Activated naive CD8-positive, alpha-beta T cell (primary cell): ENCODE data around the gene DDHD1.

Experiments
- H3K27ac Mint-ChIP-seq: one replicate; pipeline ENCODE4 v1.8.0; 2021; ENCODE audit warnings: mixed read lengths
- H3K27me3 Mint-ChIP-seq: one replicate; pipeline ENCODE4 v1.8.0; 2021; ENCODE audit warnings: mixed read lengths
- H3K36me3 Mint-ChIP-seq: one replicate; pipeline ENCODE4 v1.8.0; 2021; ENCODE audit warnings: mixed read lengths
- H3K4me1 Mint-ChIP-seq: one replicate; pipeline ENCODE4 v1.8.0; 2021; ENCODE audit warnings: low read depth, mixed read lengths
- H3K4me3 Mint-ChIP-seq: one replicate; pipeline ENCODE4 v1.8.0; 2021; ENCODE audit warnings: mild to moderate bottlenecking, mixed read lengths
- H3K9me3 Mint-ChIP-seq: one replicate; pipeline ENCODE4 v1.8.0; 2021; ENCODE audit warnings: low read depth, mixed read lengths

Gene DDHD1

DNA sequence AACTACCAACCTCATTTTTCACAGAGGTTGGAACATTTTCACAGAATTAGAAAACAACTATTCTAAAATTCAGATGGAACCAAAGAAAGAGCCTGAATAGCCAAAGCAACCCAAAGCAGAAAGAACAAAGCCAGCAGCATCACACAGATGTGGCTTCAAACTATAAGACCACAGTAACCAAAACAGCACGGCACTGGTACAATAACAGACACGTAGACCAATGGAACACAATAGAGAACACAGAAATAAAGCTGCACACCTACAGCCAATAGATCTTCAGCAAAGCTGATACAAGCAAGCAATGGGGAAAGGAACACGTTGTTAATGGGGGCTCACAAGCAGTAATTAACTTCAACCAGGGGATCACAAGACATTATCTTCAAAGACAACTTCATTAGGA is 114.5 kb downstream of the DDHD1 start:
- H3K9me3 Mint-ChIP-seq = peaks cover 4% of the 10 kb centered on the region
- H3K4me3 Mint-ChIP-seq = no peak overlapping the region
- no peak overlapping the region for H3K27ac Mint-ChIP-seq
- H3K4me1 Mint-ChIP-seq = peaks cover 5% of the 10 kb centered on the region
- H3K27me3 Mint-ChIP-seq = no peaks in the 10 kb centered on the region
- peaks cover 55% of the 10 kb centered on the region for H3K36me3 Mint-ChIP-seq

DNA sequence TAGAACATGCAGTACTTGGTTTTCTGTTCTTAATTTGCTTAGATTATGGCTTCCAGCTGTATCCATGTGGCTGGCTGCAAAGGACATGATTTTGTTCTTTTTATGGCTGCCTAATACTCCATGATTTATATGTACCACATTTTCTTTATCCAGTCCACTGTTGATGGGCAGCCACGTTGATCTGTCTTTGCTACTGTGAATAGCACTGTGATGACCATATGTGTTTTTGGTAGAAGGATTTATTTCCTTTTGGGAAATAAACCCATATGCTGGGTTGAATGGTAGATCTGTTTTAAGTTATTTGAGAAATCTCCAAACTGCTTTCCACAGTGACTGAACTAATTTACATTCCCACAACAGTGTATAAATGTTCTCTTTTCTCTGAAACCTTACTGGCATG is 116.1 kb downstream of the DDHD1 start:
- H3K27ac Mint-ChIP-seq = no peak overlapping the region
- H3K4me1 Mint-ChIP-seq = peaks cover 5% of the 10 kb centered on the region
- H3K4me3 Mint-ChIP-seq = no peak overlapping the region
- no peaks in the 10 kb centered on the region for H3K27me3 Mint-ChIP-seq
- peaks cover 4% of the 10 kb centered on the region for H3K9me3 Mint-ChIP-seq
- H3K36me3 Mint-ChIP-seq = peaks cover 54% of the 10 kb centered on the region

DNA sequence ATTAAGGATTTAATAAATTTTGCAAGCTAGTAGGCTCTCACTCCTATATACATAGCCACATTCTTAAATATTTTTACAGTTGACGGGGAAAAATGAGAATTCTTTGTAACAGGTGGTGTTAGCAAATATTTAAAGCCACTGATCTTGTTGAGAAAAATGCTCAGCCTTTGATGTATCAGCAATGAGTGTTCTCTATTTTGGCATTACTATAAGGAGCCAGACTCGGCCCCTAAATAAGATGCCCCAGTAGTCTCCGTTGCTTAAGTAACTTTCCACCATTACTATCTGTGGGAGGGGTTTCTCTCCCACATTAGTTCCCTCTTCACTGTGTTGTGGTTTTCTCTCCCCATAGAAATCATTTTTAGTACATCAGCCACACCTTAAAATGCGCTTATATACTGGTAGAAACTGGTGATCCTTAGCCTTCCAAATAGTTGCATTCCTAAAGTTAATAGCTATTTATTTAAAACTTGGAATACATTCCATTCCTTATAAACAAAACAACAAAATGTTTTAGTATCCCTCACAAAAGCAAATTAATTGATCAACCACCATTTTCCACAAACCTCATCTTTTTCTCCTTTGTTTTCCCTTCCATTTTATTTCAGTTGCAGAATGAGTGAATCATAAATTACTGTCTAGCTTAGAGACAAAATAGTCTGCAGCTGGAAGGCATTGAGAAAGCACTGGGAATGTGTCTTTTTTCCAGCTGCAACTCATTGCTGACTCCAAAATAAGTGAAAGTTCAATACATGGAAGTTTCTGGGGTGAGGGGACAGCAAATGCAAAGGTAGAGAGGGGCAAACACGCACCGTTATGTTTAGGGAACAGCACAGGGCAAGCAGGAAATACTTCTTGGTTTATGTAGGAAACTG is 117.5 kb downstream of the DDHD1 start:
- H3K36me3 Mint-ChIP-seq = peaks cover 53% of the 10 kb centered on the region
- H3K4me3 Mint-ChIP-seq = no peak overlapping the region
- no peaks in the 10 kb centered on the region for H3K27me3 Mint-ChIP-seq
- H3K27ac Mint-ChIP-seq = peak overlapping the region; percentile 23
- peaks cover 5% of the 10 kb centered on the region for H3K4me1 Mint-ChIP-seq
- H3K9me3 Mint-ChIP-seq = peaks cover 8% of the 10 kb centered on the region

DNA sequence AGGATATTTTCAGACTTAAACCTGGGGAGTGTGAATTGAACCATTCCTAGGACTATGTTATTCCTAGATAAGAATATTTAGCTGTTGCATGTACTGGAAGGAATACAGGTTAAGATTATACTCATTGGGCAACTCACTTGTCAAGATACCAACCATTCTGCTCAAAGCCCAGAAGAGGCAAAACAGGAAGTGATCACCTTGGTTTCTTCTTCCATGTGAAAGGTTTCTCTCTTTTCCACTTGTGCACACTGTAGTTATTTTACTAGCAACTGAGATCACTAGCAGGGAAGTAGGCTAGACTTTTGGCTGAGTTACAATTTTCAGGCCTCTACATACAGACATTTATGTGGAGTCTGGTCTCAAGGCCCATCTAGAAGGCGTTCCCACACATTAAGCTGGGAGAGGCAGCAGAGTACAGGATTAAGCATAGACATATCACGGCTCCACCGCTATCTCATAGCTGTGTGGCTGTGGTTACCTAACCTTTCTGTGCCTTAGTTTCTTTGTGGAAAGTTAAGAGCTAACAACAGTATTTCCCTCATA is 118.4 kb downstream of the DDHD1 start:
- Mint-ChIP-seq H3K27me3 (no peaks in the 10 kb centered on the region), H3K36me3 (peaks cover 53% of the 10 kb centered on the region), H3K9me3 (peaks cover 15% of the 10 kb centered on the region), H3K4me3 (no peak overlapping the region), H3K27ac (no peak overlapping the region), H3K4me1 (peaks cover 5% of the 10 kb centered on the region)

DNA sequence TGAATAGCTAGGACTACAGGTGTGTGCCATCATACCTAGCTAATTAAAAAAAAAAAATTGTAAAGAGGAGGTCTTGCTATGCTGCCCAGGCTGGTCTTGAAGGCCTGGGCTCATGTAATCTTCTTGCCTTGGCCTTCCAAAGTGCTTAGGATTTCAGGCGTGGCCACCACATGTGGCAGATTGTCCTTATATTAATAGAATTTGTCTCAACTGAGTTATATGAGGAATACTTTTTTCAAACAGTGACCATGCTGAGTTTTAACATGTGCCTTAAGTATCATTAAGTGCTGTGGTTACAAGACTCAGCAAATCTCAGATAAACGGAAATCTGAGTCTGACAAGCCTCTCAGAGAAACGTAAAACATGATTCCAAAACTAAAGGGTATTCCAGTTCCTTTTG is 119.1 kb downstream of the DDHD1 start:
- Mint-ChIP-seq H3K4me1 (peaks cover 2% of the 10 kb centered on the region), H3K27me3 (no peaks in the 10 kb centered on the region), H3K9me3 (peaks cover 19% of the 10 kb centered on the region), H3K36me3 (peaks cover 50% of the 10 kb centered on the region), H3K4me3 (no peak overlapping the region), H3K27ac (no peak overlapping the region)

DNA sequence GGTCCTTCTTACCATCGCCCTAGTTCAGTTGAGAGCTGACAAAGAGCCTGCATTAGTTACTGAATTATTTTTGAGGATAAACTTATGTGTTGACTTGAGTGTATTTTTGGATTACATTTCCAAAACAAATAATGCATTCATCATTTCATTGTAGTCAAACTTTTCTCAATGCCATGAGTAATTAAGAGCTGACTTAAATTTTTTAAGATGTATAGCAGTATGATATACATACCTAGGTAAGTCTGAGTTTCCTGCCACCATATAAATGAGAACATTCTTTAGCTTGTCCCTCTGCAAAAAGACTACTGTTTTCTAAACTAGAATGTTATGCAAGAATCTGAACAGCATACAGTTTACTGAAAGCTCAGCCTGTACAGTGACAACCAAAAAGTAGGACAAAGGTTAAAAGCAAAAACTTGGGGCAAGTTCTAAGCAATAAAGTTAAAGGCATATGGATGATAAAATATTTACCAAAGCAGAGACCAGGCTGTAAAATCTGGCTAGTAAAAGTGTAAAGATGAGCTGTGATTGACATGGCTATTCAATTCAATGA is 120.2 kb downstream of the DDHD1 start:
- Mint-ChIP-seq H3K9me3 (peaks cover 19% of the 10 kb centered on the region), H3K27me3 (no peaks in the 10 kb centered on the region), H3K36me3 (peaks cover 41% of the 10 kb centered on the region), H3K4me1 (peaks cover 8% of the 10 kb centered on the region), H3K27ac (no peak overlapping the region), H3K4me3 (no peak overlapping the region)

DNA sequence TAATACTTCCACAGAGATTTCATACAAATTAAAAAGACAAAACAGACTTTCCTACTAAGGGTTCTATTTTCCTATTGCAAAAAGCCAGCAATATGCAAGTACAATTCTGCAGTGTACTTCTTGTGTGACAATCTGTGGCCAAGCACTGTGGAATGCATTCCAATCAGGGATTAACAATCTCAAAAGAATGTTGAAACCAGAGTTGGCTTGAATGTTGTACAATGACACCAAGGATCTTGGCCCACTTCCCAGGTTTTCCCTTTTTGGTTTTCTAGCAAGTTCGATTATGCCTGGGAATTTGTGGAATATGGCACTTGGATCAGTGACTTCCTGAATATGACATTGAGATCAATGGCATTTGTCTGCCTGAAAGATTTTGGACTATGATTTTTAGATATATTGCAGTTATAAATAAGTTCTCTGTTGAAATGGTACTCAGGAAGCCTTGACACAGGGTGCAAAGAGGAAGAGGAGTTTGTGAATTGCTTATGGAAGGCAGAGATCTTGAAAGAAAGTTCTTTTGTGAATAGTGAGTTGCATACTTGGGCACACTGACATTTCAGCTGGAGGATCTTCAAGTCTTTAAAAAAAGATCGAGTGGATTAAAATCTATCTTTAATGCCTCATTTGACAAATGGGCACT is 120.8 kb downstream of the DDHD1 start:
- Mint-ChIP-seq H3K27ac (no peak overlapping the region), H3K36me3 (peaks cover 37% of the 10 kb centered on the region), H3K4me3 (no peak overlapping the region), H3K9me3 (peaks cover 19% of the 10 kb centered on the region), H3K4me1 (peaks cover 14% of the 10 kb centered on the region), H3K27me3 (no peaks in the 10 kb centered on the region)

DNA sequence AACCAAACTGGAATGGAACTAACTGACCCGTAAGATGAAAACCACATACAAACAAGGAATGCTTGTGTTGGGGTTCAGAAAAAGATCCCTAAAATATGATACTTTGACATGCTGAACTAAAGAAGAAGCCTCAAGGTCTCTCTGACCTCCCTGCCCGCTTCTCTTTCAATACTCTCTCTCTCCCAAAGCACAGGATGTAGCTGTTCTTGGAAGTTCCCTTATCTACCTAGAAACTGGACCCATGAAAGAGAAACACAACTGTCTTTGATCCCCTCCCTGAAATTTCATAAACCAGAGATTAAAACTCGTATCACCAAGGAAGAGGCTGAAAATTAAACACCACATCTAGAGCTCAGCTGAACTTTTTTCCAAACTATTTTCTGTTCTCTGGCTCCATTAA is 125.6 kb downstream of the DDHD1 start:
- H3K4me3 Mint-ChIP-seq = peak overlapping the region; percentile 33
- no peak overlapping the region for H3K27ac Mint-ChIP-seq
- H3K36me3 Mint-ChIP-seq = peaks cover 27% of the 10 kb centered on the region
- peaks cover 19% of the 10 kb centered on the region for H3K9me3 Mint-ChIP-seq
- peaks cover 16% of the 10 kb centered on the region for H3K4me1 Mint-ChIP-seq
- H3K27me3 Mint-ChIP-seq = no peaks in the 10 kb centered on the region

DNA sequence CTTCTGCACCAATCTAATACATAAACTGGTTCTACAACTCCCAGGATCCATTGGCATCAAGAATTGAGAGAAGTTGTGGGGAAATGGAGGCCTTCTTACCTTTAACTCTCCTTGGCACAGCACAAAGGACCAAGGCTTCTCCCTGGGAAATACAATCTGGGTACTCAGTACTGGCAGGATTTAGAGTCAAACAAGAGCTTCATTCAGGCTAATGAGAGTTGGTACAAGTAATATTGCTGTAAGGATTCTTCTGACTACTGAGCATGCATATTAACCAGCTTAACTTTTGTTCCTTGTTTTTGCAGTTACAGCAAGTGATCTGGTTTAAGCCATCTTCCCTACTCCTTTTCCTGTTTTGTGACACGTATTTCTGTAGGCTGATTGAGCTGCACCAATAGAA is 126.1 kb downstream of the DDHD1 start:
- Mint-ChIP-seq H3K4me1 (peaks cover 16% of the 10 kb centered on the region), H3K36me3 (peaks cover 25% of the 10 kb centered on the region), H3K9me3 (peaks cover 19% of the 10 kb centered on the region), H3K27ac (no peak overlapping the region), H3K4me3 (no peak overlapping the region), H3K27me3 (no peaks in the 10 kb centered on the region)

DNA sequence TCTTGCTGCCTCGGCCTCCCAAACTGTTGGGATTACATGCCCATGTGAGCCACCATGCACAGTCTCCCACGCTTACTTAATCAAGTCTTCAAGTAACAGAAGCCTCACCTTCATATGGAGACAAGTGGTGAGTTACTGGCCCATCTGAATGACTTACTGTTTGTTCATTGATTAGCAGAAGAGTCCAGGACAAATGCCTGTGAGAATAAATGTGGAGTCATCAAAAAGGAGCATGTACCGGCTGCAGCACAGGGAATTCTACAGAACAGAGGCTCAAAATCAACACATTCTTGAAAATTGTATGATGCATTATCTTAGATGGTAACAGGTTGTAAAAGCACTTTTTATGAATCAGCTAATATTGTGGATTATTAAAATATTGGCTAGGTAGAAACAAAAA is 129.8 kb downstream of the DDHD1 start:
- peaks cover 11% of the 10 kb centered on the region for H3K36me3 Mint-ChIP-seq
- no peak overlapping the region for H3K27ac Mint-ChIP-seq
- no peak overlapping the region for H3K4me3 Mint-ChIP-seq

DNA sequence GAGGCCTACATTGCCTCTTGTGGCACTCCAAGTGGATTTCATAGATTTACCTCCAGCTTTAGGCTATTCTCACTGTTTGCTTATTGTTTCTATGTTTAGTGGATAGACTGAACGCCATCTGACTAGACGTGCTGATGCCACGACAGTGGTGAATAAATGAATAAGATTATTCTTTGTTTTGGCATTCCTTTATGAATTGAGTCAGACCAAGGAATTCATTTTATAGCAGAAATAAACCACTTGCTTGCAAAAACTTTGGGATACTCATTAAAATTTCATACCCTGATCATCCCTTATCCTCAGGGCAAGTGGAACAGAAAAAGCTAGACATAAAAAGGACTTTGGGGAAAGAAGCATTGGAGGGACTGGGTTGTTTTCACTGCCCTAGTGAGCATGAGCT is 130.5 kb downstream of the DDHD1 start:
- H3K27me3 Mint-ChIP-seq = peaks cover 1% of the 10 kb centered on the region
- peaks cover 4% of the 10 kb centered on the region for H3K9me3 Mint-ChIP-seq
- no peak overlapping the region for H3K27ac Mint-ChIP-seq
- peaks cover 7% of the 10 kb centered on the region for H3K4me1 Mint-ChIP-seq
- no peak overlapping the region for H3K4me3 Mint-ChIP-seq
- peaks cover 10% of the 10 kb centered on the region for H3K36me3 Mint-ChIP-seq

More for the DNA sequence above, 129.8 kb downstream of the DDHD1 start:
- H3K4me1 Mint-ChIP-seq = peaks cover 13% of the 10 kb centered on the region
- H3K9me3 Mint-ChIP-seq = peaks cover 4% of the 10 kb centered on the region
- peaks cover 1% of the 10 kb centered on the region for H3K27me3 Mint-ChIP-seq

DNA sequence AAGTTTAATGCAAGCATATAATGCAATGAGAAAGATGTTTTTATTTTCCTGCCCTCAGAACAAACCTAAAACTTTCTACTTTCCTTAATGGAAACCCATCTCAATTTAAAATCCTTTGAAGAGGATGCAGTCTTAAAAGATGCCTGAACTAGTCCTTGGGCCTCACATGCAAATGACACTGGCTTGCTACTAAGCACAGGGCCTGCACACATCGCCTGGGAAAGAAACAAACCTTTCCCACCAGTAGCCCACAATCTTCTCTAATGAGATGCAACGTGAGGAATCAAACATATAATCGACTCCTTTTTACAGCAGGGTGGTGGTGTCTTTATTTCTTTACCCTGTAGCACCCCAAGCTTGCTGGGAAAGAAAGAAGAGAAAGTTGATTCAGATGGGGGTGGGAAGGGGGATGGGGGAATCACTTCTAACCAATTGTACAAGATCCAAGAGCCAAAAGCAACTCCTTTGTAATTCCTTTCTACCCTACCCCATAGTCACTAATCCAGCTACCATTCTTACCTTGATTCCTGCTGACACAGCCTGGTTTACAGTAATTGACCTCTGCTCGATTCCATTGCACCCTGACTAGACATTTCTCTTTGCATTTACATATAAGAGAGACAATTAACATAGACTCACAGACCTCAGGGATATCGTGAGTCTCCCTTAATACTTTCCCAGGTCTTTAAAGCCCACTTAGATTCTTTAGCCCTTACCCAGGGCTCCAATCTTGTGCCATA is 132.8 kb downstream of the DDHD1 start:
- H3K27me3 Mint-ChIP-seq = peaks cover 1% of the 10 kb centered on the region
- H3K27ac Mint-ChIP-seq = no peak overlapping the region
- H3K4me1 Mint-ChIP-seq = no peaks in the 10 kb centered on the region
- no peak overlapping the region for H3K4me3 Mint-ChIP-seq
- peaks cover 9% of the 10 kb centered on the region for H3K36me3 Mint-ChIP-seq
- H3K9me3 Mint-ChIP-seq = peaks cover 4% of the 10 kb centered on the region

DNA sequence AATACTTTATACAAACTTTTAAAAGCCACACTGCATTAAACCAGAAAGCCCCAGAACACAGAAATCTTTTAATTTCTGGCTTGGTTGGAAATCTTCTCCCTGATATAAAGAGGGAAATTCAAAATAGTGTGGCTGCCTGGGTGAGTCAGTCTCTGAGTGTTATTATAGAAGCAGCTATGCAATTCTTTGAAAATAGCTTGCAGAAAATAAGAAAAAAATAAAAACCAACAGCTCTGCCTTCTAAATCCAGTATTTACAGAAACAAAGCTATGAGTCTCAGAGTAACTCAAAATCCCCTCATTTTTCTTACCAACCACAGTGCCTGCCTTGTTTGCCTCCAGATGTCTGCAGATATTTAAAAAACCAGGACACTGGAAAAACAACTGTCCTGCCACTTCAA is 133.7 kb downstream of the DDHD1 start:
- Mint-ChIP-seq H3K4me3 (no peak overlapping the region), H3K4me1 (no peaks in the 10 kb centered on the region), H3K27ac (no peak overlapping the region), H3K9me3 (peaks cover 4% of the 10 kb centered on the region), H3K36me3 (peaks cover 9% of the 10 kb centered on the region), H3K27me3 (peaks cover 1% of the 10 kb centered on the region)

DNA sequence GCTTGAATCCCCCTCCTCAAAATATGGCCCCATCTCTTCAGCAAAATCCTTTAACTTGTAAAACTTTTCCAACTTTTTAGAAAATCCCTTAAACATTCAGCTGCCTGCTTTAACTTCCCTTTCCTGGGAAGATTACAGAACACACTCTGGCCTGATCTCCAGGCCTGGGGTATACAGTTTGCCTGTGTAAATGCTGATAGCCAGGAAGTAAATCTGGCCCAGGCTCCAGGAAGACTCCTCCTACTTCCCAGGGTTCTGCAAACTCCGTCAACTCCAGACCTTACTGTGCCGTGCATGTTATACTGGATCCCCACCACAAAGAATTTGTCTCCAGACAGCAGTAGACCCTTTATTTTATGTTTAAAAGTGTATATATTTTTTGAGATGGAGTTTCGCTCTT is 135.3 kb downstream of the DDHD1 start:
- no peak overlapping the region for H3K4me3 Mint-ChIP-seq
- H3K4me1 Mint-ChIP-seq = no peaks in the 10 kb centered on the region
- peaks cover 9% of the 10 kb centered on the region for H3K36me3 Mint-ChIP-seq
- peaks cover 4% of the 10 kb centered on the region for H3K9me3 Mint-ChIP-seq
- H3K27me3 Mint-ChIP-seq = peaks cover 3% of the 10 kb centered on the region
- no peak overlapping the region for H3K27ac Mint-ChIP-seq
